KOPT-K1 (cell line): ENCODE measurements around the gene KIF17.
"Not testable (repeated sequence)": the region's sequence is repeated elsewhere in the genome, so short reads cannot be mapped to it uniquely, and the experiment has no call there.

Experiments used
- H3K27ac ChIP-seq: fragments of 200-600 bp; sonication (generic); 2 replicates; pipeline ENCODE4 v1.5.1; 2016; ENCODE audit warnings: antibody characterized with exemption, mild to moderate bottlenecking, low read depth, low read length; ENCODE audit not compliant: poor library complexity, severe bottlenecking
- H3K36me3 ChIP-seq: fragments of 200-600 bp; sonication (generic); 2 replicates; pipeline ENCODE4 v1.5.1; 2017; ENCODE audit warnings: antibody characterized with exemption, mild to moderate bottlenecking, low read length, moderate library complexity; ENCODE audit not compliant: insufficient read depth
- H3K9me3 ChIP-seq: fragments of 200-600 bp; sonication (generic); 2 replicates; pipeline ENCODE4 v1.5.1; 2017; ENCODE audit warnings: antibody characterized with exemption, low read length, mild to moderate bottlenecking; ENCODE audit not compliant: insufficient read depth, poor library complexity, severe bottlenecking

Gene KIF17

DNA sequence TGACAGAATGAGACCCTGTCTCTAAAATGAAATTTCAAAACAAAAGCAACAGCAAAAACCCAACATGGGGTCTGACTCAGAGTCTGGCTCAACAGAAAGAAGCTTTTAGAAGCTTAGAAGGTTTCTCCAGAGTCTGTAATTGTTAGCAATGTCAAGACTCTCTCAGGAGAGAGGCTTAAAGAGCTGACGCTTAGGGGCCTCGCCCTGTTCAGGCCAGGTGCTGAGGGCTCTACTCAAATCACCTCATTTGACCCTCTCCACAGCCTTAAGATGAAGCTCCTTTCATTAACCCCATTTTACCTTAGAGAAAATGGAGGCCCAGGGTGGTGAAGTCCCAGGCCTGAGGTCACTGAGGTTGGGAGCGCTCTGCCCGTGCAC is 5.3 kb upstream of the KIF17 start:
- no peaks in the 10 kb centered on the region for H3K9me3 ChIP-seq
- no peaks in the 10 kb centered on the region for H3K36me3 ChIP-seq
- H3K27ac ChIP-seq = no peak overlapping the region

DNA sequence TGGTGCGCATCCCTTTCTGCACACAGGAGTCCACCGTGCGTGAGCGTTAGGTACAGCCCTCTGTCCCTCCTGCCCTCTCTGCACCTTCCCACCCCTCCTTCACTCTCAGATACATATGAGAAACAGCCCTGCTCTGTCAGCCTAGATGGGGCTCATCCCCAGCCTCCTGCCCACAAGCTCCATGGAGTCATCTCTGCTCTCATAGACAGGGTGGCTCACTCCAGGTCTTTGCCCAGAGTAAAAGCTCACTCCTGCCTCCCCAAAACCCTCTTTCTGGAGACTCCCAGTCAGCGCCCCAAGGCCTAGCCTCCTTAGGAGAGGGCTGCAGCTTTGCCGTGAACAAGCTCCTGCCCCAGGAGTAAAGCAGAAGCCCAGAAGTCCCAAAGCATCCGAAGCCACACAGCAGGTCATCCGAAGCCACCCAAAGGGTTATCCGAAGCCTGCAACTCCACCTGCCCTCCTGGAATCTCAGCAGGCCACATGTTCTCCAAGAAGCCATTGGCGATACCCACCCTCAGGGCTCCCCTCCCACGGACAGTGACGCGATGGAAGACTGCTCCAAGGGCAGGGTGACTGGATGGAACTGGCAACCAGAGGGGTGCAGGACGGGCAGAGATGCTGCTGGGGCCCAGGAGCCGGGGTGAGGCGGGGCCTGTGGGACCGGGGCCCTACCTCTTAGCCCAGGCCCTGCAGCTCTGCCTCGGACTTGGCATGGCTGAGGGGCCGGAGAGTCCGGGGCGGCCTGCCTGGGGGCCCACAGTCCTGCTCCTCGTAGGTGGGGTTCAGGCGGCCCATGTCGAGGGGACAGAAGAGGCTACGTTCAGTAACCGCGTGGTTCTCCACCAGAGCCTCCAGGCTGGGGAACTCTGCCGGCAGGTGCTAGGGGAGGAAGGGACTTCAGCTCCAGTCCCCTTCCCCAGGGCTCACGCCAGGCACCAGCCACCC is 3.6 kb upstream of the KIF17 start:
- no peaks in the 10 kb centered on the region for H3K9me3 ChIP-seq
- H3K27ac ChIP-seq = no peak overlapping the region
- no peaks in the 10 kb centered on the region for H3K36me3 ChIP-seq

DNA sequence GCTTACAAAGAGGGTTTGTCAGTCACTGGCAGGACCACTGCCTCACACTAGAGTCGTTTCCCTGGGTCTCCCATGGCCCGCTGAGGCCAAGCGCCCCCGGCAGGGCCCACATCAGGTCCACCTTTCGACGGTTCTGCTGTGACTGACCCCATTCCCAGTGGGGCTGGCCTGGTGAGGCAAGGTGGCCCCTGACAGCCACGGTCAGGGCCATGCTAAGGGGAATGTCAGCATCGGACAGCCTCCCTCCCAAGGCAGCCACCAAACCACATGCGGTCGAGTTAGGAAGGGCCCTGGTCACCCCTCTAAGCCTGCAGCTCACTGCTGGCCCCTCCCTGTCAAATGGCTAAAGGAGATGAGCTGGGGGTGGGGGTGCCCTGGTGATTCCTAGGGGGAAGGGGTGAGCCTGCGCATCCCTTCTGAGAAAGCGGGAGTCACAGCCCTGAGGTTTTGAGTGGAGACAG is 2.9 kb upstream of the KIF17 start:
- Histone ChIP-seq H3K27ac (no peak overlapping the region), H3K9me3 (no peaks in the 10 kb centered on the region), H3K36me3 (no peaks in the 10 kb centered on the region)

DNA sequence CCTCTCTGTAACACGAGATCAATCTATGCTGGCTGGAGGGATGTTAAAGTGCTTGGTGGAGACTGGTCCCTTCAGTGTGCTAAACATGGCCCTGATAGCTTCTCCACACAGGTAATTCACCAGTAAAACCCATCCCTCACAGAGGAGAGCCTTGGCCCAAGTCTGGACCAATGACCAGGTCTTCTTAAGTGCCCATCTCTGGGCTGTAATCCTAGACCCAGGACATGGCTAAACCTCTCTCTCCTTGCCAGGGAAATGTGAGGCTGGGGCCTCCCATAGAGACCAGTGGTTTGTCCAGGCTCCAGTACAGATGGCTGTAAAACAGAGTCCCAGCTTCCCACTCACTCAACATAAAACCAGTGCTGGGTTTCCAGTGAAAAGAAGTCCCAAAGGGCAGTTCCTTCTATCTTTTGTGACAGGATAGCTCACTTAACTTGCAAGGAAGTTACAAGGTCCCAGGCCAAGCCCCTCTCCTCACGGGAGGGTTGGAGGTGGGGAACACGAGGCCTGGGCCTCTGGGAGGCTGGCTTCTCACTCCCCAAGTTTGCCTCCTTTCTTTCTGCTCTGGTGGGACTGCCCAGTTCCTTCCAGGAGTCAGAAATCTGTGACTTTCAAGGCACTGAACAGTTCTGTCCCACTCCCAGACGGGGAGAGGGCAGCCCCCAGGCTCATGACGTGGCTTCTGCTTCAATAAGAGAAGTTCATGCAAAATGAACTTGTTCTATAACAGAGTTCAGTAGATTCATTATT is 2.2 kb upstream of the KIF17 start:
- no peak overlapping the region for H3K27ac ChIP-seq
- H3K9me3 ChIP-seq = no peaks in the 10 kb centered on the region
- H3K36me3 ChIP-seq = no peaks in the 10 kb centered on the region

DNA sequence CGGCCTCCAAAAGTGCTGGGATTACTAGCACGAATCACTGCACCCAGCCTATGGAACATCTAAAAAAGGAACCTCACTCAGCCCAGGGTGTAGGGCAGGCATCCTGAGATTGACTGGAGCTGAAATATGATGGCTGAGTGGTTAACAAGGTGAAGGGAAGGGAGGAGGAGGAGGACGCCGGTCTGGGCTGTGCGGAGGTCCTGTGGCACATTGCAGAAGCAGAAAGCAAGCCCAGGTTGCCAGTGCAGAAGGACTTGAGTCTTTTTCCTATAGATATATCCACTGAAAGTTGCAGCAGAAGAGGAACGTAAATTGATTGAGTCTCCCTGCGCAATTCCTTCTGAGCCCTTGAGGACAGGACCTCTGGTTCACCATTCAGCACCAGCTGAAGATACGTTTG is 1.5 kb upstream of the KIF17 start:
- H3K36me3 ChIP-seq = no peaks in the 10 kb centered on the region
- H3K9me3 ChIP-seq = no peaks in the 10 kb centered on the region
- no peak overlapping the region for H3K27ac ChIP-seq

DNA sequence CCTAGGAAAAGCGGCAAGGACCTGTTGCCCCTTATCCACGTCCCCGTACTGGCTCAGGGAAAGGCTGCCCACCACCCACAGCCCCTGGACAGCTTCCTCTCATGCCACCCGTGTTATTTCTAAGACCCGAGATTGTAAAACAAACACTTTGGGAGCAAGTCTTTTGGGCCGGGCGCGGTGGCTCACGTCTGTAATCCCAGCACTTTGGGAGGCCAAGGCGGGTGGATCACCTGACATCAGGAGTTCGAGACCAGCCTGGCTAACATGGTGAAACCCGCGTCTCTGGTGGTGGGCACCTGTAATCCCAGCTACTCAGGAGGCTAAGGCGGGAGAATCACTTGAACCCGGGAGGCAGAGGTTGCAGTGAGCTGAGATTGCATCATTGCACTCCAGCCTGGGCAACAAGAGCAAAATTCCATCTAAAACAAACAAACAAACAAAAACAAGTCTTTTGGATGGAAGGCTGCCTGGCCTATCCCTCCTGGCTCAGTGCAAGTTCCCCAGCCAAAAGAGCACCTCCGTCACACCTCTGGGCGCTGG is 606 bp upstream of the KIF17 start:
- H3K36me3 ChIP-seq, H3K27ac ChIP-seq, H3K9me3 ChIP-seq: not testable (repeated sequence)

DNA sequence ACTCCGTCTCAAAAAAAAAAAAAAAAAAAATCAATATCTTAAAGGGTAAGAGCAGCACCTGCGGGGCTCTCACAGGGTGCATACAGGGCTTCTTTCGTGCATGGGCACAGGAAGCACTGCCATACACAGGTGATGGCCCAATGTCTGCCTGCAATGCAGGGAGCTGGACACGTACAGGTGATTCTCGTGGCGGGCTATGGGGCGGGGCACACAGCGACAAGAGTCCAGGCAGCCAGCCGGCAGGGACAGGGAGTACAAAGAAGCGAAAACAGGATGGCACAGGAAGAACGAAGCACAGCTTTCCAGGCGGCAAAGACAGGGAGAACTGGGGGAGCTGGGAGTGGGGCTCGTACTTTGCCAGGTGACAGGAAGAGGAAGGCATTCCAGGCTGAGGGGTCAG is 1.6 kb downstream of the KIF17 start:
- Histone ChIP-seq H3K36me3 (no peaks in the 10 kb centered on the region), H3K27ac (no peak overlapping the region), H3K9me3 (no peaks in the 10 kb centered on the region)

DNA sequence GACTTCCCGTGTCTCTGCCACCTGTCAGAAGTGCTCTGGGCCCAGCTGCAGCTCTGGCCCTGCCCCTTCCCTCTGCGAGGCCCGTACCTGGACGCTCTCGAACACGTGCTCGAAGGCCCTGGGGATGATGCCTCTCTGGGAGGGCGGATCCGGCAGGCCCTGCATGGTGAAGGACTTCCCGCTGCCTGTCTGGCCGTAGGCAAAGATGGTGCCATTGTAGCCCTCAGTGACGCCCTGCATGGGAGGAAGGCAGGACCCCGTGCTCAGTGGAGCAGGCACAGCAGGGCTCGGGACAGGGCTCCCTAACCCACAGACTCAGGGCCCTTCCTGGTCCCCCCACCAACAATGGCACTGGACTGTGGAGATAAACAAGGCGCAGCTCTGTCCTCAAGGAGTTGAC is 2.4 kb downstream of the KIF17 start:
- no peaks in the 10 kb centered on the region for H3K9me3 ChIP-seq
- no peak overlapping the region for H3K27ac ChIP-seq
- H3K36me3 ChIP-seq = no peaks in the 10 kb centered on the region

DNA sequence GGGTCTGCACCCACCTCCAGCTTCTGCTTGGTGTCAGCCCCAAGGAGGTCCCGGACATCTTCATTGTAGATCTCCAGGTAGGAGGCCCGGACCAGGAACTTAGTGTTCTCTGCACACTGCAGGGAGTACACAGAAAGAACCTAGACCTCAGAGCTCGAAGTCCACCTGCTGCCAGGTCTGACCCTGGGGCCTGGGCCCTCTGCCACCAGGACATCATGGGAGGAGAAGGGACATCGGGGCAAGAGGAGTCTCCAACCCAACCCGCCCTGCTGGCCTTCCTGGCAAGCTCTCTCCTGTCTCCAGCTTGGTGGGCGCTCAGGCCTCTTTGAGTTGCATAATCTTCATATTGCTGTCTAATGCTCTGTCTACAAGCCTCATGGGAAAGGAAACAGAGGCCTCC is 4.4 kb downstream of the KIF17 start:
- Histone ChIP-seq H3K36me3 (no peaks in the 10 kb centered on the region), H3K9me3 (no peaks in the 10 kb centered on the region), H3K27ac (no peak overlapping the region)

DNA sequence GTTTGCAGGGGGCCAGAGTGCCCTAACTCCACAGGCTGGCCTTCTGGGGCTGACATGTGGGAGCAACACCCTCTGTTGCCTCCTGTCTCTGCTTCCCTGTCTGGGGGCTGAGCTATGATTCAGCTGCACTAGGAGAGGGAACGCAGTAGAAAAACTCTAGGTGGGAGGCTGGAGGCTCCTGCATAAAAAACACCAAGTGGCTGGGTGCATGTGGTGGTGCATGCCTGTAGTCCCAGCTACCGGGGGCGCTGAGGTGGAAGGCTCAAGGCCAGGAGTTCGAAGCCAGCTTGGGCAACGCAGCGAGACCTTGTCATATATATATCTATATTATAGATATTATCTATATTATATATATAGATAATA is 5.6 kb downstream of the KIF17 start:
- Histone ChIP-seq H3K27ac (no peak overlapping the region), H3K9me3 (no peaks in the 10 kb centered on the region), H3K36me3 (no peaks in the 10 kb centered on the region)

DNA sequence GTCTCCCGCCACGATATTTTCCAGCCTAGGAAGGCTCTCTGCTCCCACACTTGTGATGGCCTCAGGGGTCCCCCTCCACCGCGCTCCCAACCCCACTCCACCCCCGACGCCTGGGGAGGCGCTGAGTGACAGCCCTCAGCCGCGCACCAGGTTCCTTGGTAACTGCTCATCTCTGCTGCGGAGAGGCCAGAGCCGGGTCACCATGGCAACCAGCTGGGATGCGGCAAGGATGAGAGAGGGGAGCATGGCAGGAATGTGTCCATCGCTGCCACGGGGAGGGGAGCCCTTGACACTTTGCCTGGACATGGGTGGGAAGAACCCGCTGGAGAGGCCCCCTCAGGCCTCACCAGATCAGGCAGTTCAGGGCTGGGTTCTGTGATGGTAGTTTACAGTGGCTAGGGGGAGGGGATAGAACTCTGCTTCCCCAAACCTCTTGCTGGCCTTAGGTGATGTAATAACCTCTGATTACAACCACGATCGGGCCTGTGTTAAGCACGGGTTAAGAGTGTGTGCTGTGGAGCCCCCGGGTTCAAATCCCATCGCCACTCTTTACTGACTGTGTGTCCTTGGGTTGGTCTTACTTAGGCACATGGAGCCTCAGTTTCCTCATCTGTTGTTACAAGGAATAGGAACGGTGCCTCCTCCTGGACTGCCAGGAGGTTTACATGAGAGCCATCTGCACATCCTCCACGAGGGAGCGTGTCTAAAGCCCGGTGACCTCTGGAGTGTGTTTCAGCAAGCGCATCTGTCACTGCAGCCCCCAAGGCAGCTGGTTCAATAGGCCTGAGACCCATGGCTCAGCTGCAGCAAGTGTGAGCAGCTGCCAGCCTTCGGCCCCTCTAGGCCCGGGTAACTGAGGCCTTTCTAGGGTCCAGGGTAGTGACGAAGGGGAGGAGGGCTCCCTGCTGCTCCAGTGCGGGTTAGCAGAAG is 6.3 kb downstream of the KIF17 start:
- Histone ChIP-seq H3K9me3 (no peaks in the 10 kb centered on the region), H3K27ac (no peak overlapping the region), H3K36me3 (no peaks in the 10 kb centered on the region)

DNA sequence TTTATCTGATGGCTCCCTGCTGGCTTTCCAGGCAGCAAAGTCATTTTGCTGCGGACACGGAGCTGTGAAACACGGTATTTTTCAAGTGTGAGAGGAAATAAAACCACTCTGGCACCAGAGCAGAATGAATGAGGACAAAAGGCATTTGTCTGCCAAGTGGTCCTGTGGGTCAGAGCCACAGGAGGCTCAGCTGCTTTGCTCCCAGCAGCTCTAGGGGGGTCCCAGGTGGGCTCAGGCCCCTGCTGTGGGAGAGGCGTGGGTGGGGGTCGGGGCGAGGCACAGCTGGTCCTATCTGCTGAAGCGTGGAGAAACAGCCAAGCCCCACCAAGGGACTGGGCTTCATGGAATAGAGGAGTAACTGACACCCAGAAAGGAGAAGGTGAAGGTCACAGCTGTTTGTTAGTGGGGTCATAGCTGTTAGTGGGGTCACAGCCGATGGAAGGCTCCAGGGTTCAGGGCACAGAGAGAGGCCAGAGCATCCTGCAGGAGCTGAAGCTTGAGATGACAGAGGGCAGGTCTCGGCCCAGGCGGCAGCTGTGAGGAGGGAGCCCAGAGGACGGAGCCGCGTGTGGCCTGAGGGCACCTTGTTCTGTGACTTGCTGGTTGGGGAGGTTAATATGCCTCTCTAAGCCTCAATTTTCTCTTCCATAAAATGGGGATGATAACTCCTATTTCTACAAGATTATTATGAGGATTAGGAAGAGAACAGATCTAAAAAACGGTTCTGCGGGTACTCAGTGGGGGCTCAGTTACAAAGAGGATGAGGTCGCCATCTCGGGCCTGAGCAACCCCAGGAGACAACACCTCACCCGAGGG is 7.1 kb downstream of the KIF17 start:
- no peaks in the 10 kb centered on the region for H3K9me3 ChIP-seq
- no peaks in the 10 kb centered on the region for H3K36me3 ChIP-seq
- no peak overlapping the region for H3K27ac ChIP-seq

DNA sequence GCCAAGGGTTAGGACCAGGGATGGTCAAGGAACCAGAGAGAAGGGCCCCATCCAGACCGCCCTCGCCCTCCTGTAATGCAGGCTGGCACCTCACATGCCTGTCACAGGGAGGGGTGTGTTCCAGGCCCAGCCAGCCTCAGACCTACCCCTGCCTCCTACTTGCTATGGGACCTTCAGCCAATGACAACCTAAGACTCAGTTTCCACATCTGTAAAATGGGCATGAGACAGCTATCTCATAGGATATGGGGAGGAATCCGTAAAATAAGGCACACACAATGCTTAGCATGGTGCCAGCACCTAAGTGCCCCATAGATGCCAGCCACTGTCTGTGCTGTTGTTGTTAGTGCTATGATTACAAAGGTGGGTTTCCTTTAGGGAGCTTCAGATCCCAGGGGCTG is 7.9 kb downstream of the KIF17 start:
- no peaks in the 10 kb centered on the region for H3K9me3 ChIP-seq
- no peak overlapping the region for H3K27ac ChIP-seq
- no peaks in the 10 kb centered on the region for H3K36me3 ChIP-seq

DNA sequence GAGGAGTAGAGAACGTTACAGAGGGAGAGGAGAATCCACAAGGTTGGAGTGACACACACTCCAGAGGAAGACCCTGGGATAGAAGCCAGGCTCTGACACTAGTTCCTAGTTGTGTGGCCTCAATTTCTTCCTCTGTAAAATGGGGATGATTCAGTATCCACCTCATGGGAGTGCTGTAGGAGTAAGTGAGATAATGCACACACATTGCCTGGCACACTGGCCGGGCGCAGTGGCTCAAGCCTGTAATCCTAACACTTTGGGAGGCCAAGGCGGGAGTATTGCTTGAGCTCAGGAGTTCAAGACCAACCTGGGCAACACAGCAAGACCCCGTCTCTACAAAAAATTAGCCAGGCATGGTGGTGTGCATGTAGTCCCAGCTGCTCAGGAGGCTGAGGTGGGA is 8.9 kb downstream of the KIF17 start:
- Histone ChIP-seq H3K27ac (no peak overlapping the region), H3K9me3 (no peaks in the 10 kb centered on the region), H3K36me3 (no peaks in the 10 kb centered on the region)
